ENCODE results near the gene PRDM15. TPM values are rescaled to one million over a fixed set of nuclear protein-coding genes. Genes with fewer than 3 reads are reported as not detected.

Gene PRDM15
- total and polyA plus RNA-seq, 8 donors: 6.2 to 10.0 (median 7.3) TPM

- Histone ChIP-seq H3K9me3 (no peaks in the 10 kb centered on the region), H3K36me3 (no peaks in the 10 kb centered on the region), H3K4me3 (no peak overlapping the region), H3K27ac (peak overlapping the region; percentile 63 to 71), H3K27me3 (no peaks in the 10 kb centered on the region), H3K4me1 (peaks cover 6 to 49% of the 10 kb centered on the region in 2 donors)
- intact Hi-C loops (cut with DNase I): no loop called here
- no peak for ATAC-seq
- TF ChIP-seq CTCF (IDR thresholded peaks at IDR 0.05): no peak
- no peak for DNase-seq
Observed at GRCh38 chr21:41923186-41923585, 44.0 kb upstream of the PRDM15 start.

GRCh38 chr21:41921021-41921420, 41.9 kb upstream of the PRDM15 start:
- Histone ChIP-seq H3K36me3 (peaks cover 0 to 18% of the 10 kb centered on the region in 2 donors), H3K4me3 (no peak overlapping the region), H3K4me1 (peaks cover 6 to 27% of the 10 kb centered on the region in 2 donors), H3K27me3 (no peaks in the 10 kb centered on the region), H3K9me3 (no peaks in the 10 kb centered on the region), H3K27ac (no peak overlapping the region)
- no peak for TF ChIP-seq CTCF (IDR thresholded peaks at IDR 0.05)
- ATAC-seq (peak; percentile 14), DNase-seq (no peak)
- intact Hi-C loops (cut with DNase I): no loop called here

GRCh38 chr21:41920476-41920875, 41.3 kb upstream of the PRDM15 start:
- intact Hi-C loops (cut with DNase I): no loop called here
- TF ChIP-seq CTCF (IDR thresholded peaks at IDR 0.05): no peak
- H3K27ac ChIP-seq: no peak overlapping the region
- H3K4me3 ChIP-seq: no peak overlapping the region
- H3K27me3 ChIP-seq: no peaks in the 10 kb centered on the region
- H3K4me1 ChIP-seq: peaks cover under 1 to 22% of the 10 kb centered on the region in 2 donors
- H3K36me3 ChIP-seq: peaks cover 0 to 23% of the 10 kb centered on the region in 2 donors
- ATAC-seq (no peak), DNase-seq (no peak)
- H3K9me3 ChIP-seq: no peaks in the 10 kb centered on the region

- Histone ChIP-seq H3K36me3 (peaks cover 0 to 28% of the 10 kb centered on the region in 2 donors), H3K4me3 (no peak overlapping the region), H3K27ac (no peak overlapping the region), H3K4me1 (peaks cover 0 to 15% of the 10 kb centered on the region in 2 donors), H3K9me3 (no peaks in the 10 kb centered on the region), H3K27me3 (no peaks in the 10 kb centered on the region)
- TF ChIP-seq CTCF (IDR thresholded peaks at IDR 0.05): no peak
- peak in 1 of 4 donors; percentile 21 for DNase-seq
- intact Hi-C loops (cut with DNase I): no loop called here
- ATAC-seq: no peak
Observed at GRCh38 chr21:41919666-41920398, 40.7 kb upstream of the PRDM15 start.

- DNase-seq (peak in 1 of 4 donors; percentile 7), ATAC-seq (no peak)
- peaks cover 0 to 7% of the 10 kb centered on the region in 2 donors for H3K4me1 ChIP-seq
- peaks cover 0 to 39% of the 10 kb centered on the region in 2 donors for H3K36me3 ChIP-seq
- H3K9me3 ChIP-seq: no peaks in the 10 kb centered on the region
- H3K4me3 ChIP-seq: no peak overlapping the region
- no peaks in the 10 kb centered on the region for H3K27me3 ChIP-seq
- intact Hi-C loops (cut with DNase I): no loop called here
- no peak overlapping the region for H3K27ac ChIP-seq
- no peak for TF ChIP-seq CTCF (IDR thresholded peaks at IDR 0.05)
Observed at GRCh38 chr21:41918561-41919358, 39.6 kb upstream of the PRDM15 start.

Data from left lung (tissue), 10 donors.